Adrenal gland (tissue), 12 donors: ENCODE measurements around the gene RASSF7. TPM values are rescaled to one million over a fixed set of nuclear protein-coding genes. Genes with fewer than 3 reads are reported as not detected.
A peak's percentile ranks its signal among the peaks of the same experiment; 100 is the strongest.

Source experiments
- DNase-seq, 7 donors: peaks; one replicate each; pipeline ENCODE4 v3.0.0-alpha.2; 2019 to 2020
- H3K27ac ChIP-seq, 5 donors: fragments of 200-600 bp; sonication (generic) in 4 of 5; 1 replicate in 3 of 5; 2 replicates in 2 of 5; pipeline versions ENCODE4 v1.5.1 to v1.8.0; 2016 to 2020; ENCODE audit warnings: mild to moderate bottlenecking in 1 of 5
- H3K27me3 ChIP-seq: fragments of 200-600 bp; 2 replicates; pipeline ENCODE4 v1.8.0; 2021
- H3K36me3 ChIP-seq, 2 donors: fragments of 200-600 bp; replicated peaks in 1 of 2; 1 replicate in 1 of 2; 2 replicates in 1 of 2; pipeline versions ENCODE4 v1.5.1 to v1.8.0; 2018 to 2022
- H3K4me1 ChIP-seq, 2 donors: fragments of 200-600 bp; replicated peaks in 1 of 2; 1 replicate in 1 of 2; 2 replicates in 1 of 2; pipeline versions ENCODE4 v1.5.1 to v1.8.0; 2018 to 2021
- H3K4me3 ChIP-seq, 4 donors: fragments of 200-600 bp; sonication (generic) in 3 of 4; one replicate each; pipeline ENCODE4 v1.5.1; 2016 to 2018
- H3K9me3 ChIP-seq, 3 donors: fragments of 200-600 bp; sonication (generic) in 1 of 3; replicated peaks in 1 of 3; 1 replicate in 2 of 3; 2 replicates in 1 of 3; pipeline versions ENCODE4 v1.5.1 to v1.8.0; 2016 to 2021
- CTCF ChIP-seq, 6 experiments: fragments of 450-650 bp in 4 of 6; fragments of 200-600 bp in 2 of 6; sonication (generic) in 1 of 6; IDR thresholded peaks; 1 replicate in 5 of 6; 2 replicates in 1 of 6; pipeline versions ENCODE4 v1.5.1 to v1.8.0; 2016 to 2021; ENCODE audit warnings: antibody characterized with exemption in 6 of 6, mild to moderate bottlenecking in 2 of 6, moderate library complexity in 1 of 6
- POLR2A ChIP-seq, 2 donors: fragments of 450-650 bp; IDR thresholded peaks; one replicate each; pipeline ENCODE4 v1.6.1; 2017; ENCODE audit warnings: antibody characterized with exemption in 2 of 2, mild to moderate bottlenecking in 2 of 2, moderate library complexity in 1 of 2
- WGBS, 4 donors: extraction: QIAGEN DNeasy Blood & Tissue Kit in 2 of 4; methylation state at CpG; one replicate each; pipeline versions ENCODE4 v1.1.5 to v1.1.7; 2013 to 2017; 5-methylcytosine and 5-hydroxymethylcytosine counted together
- intact Hi-C, 2 donors: fragments of 100-400 bp; cut with DNase I; formaldehyde crosslinking; loops; one replicate each; pipeline versions ENCODE4 v1.14.1 to v1.15.0; 2022 to 2023
- polyA plus RNA-seq, 3 donors: library from polyadenylated mRNA; stranded (reverse); fragments of 200-250 nt in 2 of 3; fragments of 350-450 nt in 1 of 3; fragmentation: Illumina TruSeq in 1 of 3; extraction: RNeasy Lipid Tissue Mini Kit (QIAGEN cat#74804) in 1 of 3; gene quantifications; one replicate each; pipeline ENCODE4 v1.2.3, GENCODE V29; 2013 to 2014
- total RNA-seq, 9 donors: library from RNA; depleted of rRNA in 4 of 9; stranded (reverse); fragments of >200 nt in 4 of 9; fragments of 120-200 nt in 1 of 9; fragmentation: NEBNext Ultra II Directional in 1 of 9; extraction: Animal tissue kit (Norgen Biotek cat#: 25700) in 1 of 9; gene quantifications; one replicate each; pipeline versions ENCODE4 v1.1.0 to v1.2.4, GENCODE V29; 2013 to 2023
- donor health status: healthy with polysubstance abuse.
- donor health status: Bipolar disorder and iron deficiency.
- donor health status: DM: yes; HTN: yes; CAD: no.
- donor health status: DM: no; HTN: no; CAD: no.
- donor health status: DM: no; HTN: no; CAD: no.
- donor health status: DM: yes; HTN: yes; CAD: no.

The RASSF7 gene
- total and polyA plus RNA-seq, 12 donors, result 0.33 to 19.9 (median 7.8) TPM

- Histone ChIP-seq H3K9me3 (no peaks in the 10 kb centered on the region), H3K27ac (peak overlapping the region in 4 of 5 donors; percentile 26 to 85 (median 50)), H3K4me1 (peaks cover 39 to 44% of the 10 kb centered on the region in 2 donors), H3K4me3 (no peak overlapping the region), H3K36me3 (peaks cover 0 to 35% of the 10 kb centered on the region in 2 donors), H3K27me3 (no peaks in the 10 kb centered on the region)
- TF ChIP-seq CTCF (IDR thresholded peaks at IDR 0.05) (no peak), POLR2A (IDR thresholded peaks at IDR 0.05) (no peak)
- DNase-seq, result peak in 1 of 7 donors; percentile 48
- 59 to 75% (median 68%) methylated on average over 13 to 14 of the region's 14 CpGs for WGBS, 4 donors
- intact Hi-C loops, result no loop called here
Measured at GRCh38 chr11:581342-581741, 20.6 kb downstream of the RASSF7 start.

- intact Hi-C loops, result no loop called here
- Histone ChIP-seq H3K4me1 (peaks cover 39 to 44% of the 10 kb centered on the region in 2 donors), H3K9me3 (no peaks in the 10 kb centered on the region), H3K36me3 (peaks cover 0 to 39% of the 10 kb centered on the region in 2 donors), H3K4me3 (no peak overlapping the region), H3K27me3 (no peaks in the 10 kb centered on the region), H3K27ac (peak overlapping the region in 2 of 5 donors; percentile 20 to 85)
- no peak for DNase-seq
- WGBS, 4 donors, result 85 to 91% (median 88%) methylated on average over 17 of the region's 17 CpGs
- TF ChIP-seq POLR2A (IDR thresholded peaks at IDR 0.05) (no peak), CTCF (IDR thresholded peaks at IDR 0.05) (no peak)
Measured at GRCh38 chr11:581752-582151, 21.0 kb downstream of the RASSF7 start.

- intact Hi-C loops, result no loop called here
- 91 to 93% (median 92%) methylated on average over 10 of the region's 10 CpGs for WGBS, 4 donors
- peaks cover 0 to 60% of the 10 kb centered on the region in 2 donors for H3K36me3 ChIP-seq
Measured at GRCh38 chr11:584287-584686, 23.5 kb downstream of the RASSF7 start.

More at GRCh38 chr11:584287-584686, 23.5 kb downstream of the RASSF7 start:
- Histone ChIP-seq H3K4me3 (no peak overlapping the region), H3K27ac (no peak overlapping the region), H3K4me1 (peaks cover 26 to 39% of the 10 kb centered on the region in 2 donors), H3K27me3 (no peaks in the 10 kb centered on the region), H3K9me3 (no peaks in the 10 kb centered on the region)
- no peak for DNase-seq
- TF ChIP-seq CTCF (IDR thresholded peaks at IDR 0.05) (no peak), POLR2A (IDR thresholded peaks at IDR 0.05) (no peak)
